ENCODE results near the gene ARID5B.

GRCh38 chr10:62053860-62054259 lies 152.4 kb downstream of the ARID5B start:
- TF ChIP-seq, protein P1, sequence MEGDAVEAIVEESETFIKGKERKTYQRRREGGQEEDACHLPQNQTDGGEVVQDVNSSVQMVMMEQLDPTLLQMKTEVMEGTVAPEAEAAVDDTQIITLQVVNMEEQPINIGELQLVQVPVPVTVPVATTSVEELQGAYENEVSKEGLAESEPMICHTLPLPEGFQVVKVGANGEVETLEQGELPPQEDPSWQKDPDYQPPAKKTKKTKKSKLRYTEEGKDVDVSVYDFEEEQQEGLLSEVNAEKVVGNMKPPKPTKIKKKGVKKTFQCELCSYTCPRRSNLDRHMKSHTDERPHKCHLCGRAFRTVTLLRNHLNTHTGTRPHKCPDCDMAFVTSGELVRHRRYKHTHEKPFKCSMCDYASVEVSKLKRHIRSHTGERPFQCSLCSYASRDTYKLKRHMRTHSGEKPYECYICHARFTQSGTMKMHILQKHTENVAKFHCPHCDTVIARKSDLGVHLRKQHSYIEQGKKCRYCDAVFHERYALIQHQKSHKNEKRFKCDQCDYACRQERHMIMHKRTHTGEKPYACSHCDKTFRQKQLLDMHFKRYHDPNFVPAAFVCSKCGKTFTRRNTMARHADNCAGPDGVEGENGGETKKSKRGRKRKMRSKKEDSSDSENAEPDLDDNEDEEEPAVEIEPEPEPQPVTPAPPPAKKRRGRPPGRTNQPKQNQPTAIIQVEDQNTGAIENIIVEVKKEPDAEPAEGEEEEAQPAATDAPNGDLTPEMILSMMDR (IDR thresholded peaks at IDR 0.05), result no peak
- no peak for TF ChIP-seq EZH2 (IDR thresholded peaks at IDR 0.05; ENCODE audit: borderline replicate concordance, insufficient read depth, low read depth, low read length, poor library complexity, severe bottlenecking)

Data from B cell (primary cell).